Endodermal cell (in vitro differentiated cells): ENCODE results near the gene ECSCR. TPM values are rescaled to one million over a fixed set of nuclear protein-coding genes. Genes with fewer than 3 reads are reported as not detected.

ENCODE experiments used
- DNase-seq: peaks from one replicate; pipeline ENCODE4 v3.0.0-alpha.2; 2017
- H3K27ac ChIP-seq: 2 replicates; pipeline ENCODE4 v1.5.1; 2013; ENCODE audit warnings: mild to moderate bottlenecking, low read depth, low read length, moderate library complexity
- H3K27me3 ChIP-seq: 2 replicates; pipeline ENCODE4 v1.6.1; 2013; ENCODE audit warnings: mild to moderate bottlenecking, low read length, moderate library complexity; ENCODE audit not compliant: insufficient read depth, control insufficient read depth, poor library complexity, severe bottlenecking
- H3K36me3 ChIP-seq: 2 replicates; pipeline ENCODE4 v1.7.0; 2013; ENCODE audit warnings: mild to moderate bottlenecking, low read length, moderate library complexity; ENCODE audit not compliant: control insufficient read depth, insufficient read depth
- H3K4me1 ChIP-seq: one replicate; pipeline ENCODE4 v1.7.0; 2013; ENCODE audit warnings: low read length; ENCODE audit not compliant: control insufficient read depth, insufficient read depth
- H3K4me3 ChIP-seq: 2 replicates; pipeline ENCODE4 v1.5.1; 2013; ENCODE audit warnings: mild to moderate bottlenecking, low read length, moderate library complexity
- H3K9ac ChIP-seq: 2 replicates; pipeline ENCODE4 v1.6.1; 2013; ENCODE audit warnings: mild to moderate bottlenecking, low read length, moderate library complexity; ENCODE audit not compliant: poor library complexity, severe bottlenecking; ENCODE audit errors: extremely low read depth
- H3K9me3 ChIP-seq: 2 replicates; pipeline ENCODE4 v1.6.1; 2013; ENCODE audit warnings: mild to moderate bottlenecking, low read length, moderate library complexity; ENCODE audit not compliant: control insufficient read depth
- H3K27ac Mint-ChIP-seq: 2 replicates; pipeline ENCODE4 v1.8.0; 2020; ENCODE audit warnings: mixed read lengths
- H3K27me3 Mint-ChIP-seq: 2 replicates; pipeline ENCODE4 v1.8.0; 2021; ENCODE audit warnings: mild to moderate bottlenecking, mixed read lengths; ENCODE audit not compliant: insufficient read depth
- H3K36me3 Mint-ChIP-seq: 2 replicates; pipeline ENCODE4 v1.8.0; 2020; ENCODE audit warnings: low read depth, mixed read lengths
- H3K4me1 Mint-ChIP-seq: 2 replicates; pipeline ENCODE4 v1.8.0; 2020; ENCODE audit warnings: mixed read lengths
- H3K4me3 Mint-ChIP-seq: 2 replicates; pipeline ENCODE4 v1.8.0; 2020; ENCODE audit warnings: mild to moderate bottlenecking, moderate library complexity, mixed read lengths
- H3K9me3 Mint-ChIP-seq: 2 replicates; pipeline ENCODE4 v1.8.0; 2020; ENCODE audit warnings: mild to moderate bottlenecking, mixed read lengths
- WGBS, 2 experiments: methylation state at CpG; one replicate each; pipeline versions ENCODE4 v1.1.5 to v1.1.7; 2013; ENCODE audit warnings: missing lambda C conversion rate in 2 of 2, mixed read lengths in 1 of 2; ENCODE audit not compliant: insufficient coverage in 1 of 2, insufficient read length in 1 of 2; 5-methylcytosine and 5-hydroxymethylcytosine counted together
- total RNA-seq, 2 donors: library from RNA; stranded (reverse); fragmentation: NEBNext Ultra II Directional in 1 of 2; extraction: Animal tissue kit (Norgen Biotek cat#: 25700) in 1 of 2; gene quantifications; 2 replicates in 1 of 2; 3 replicates in 1 of 2; pipeline ENCODE4 v1.2.1, GENCODE V29; 2021
- TF ChIP-seq, protein P1 (sequence below): fragments of 200-600 bp; sonication (generic); conservative IDR thresholded peaks from 2 replicates; pipeline ENCODE4 v1.5.0; 2021; ENCODE audit warnings: antibody characterized with exemption, mild to moderate bottlenecking

The ECSCR gene
- total RNA-seq, 2 donors from 2014 or later: 0.62 TPM; not detected in 1

DNA sequence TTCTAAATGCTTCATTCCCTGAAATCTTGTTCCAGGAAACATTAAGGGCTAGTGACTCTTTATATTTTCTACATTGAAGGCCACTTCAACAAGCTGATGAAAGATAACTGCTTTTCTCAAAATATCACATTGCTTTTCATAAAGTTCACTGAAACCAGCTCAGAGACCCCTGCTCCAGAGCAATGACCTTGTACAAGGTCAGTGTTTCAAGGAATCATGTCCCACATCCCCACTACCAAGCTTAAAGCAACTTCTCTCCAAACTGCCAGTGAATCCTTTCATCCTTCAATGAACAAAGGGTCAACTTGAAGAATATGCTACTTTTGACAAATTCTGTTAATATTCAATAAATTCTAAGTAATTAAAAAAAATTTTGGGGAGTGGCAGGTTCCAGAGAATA, 46.7 kb downstream of the ECSCR start:
- H3K4me1 ChIP-seq: peaks cover 13% of the 10 kb centered on the region
- Mint-ChIP-seq H3K4me1 (peaks cover 26% of the 10 kb centered on the region), H3K9me3 (no peaks in the 10 kb centered on the region), H3K4me3 (no peak overlapping the region), H3K27ac (no peak overlapping the region), H3K27me3 (no peaks in the 10 kb centered on the region), H3K36me3 (peaks cover 14% of the 10 kb centered on the region)
- no peaks in the 10 kb centered on the region for H3K9me3 ChIP-seq
- no peak overlapping the region for H3K27ac ChIP-seq
- H3K4me3 ChIP-seq: no peak overlapping the region
- no peaks in the 10 kb centered on the region for H3K27me3 ChIP-seq
- no peak for DNase-seq
- no peak overlapping the region for H3K9ac ChIP-seq
- TF ChIP-seq, protein P1, sequence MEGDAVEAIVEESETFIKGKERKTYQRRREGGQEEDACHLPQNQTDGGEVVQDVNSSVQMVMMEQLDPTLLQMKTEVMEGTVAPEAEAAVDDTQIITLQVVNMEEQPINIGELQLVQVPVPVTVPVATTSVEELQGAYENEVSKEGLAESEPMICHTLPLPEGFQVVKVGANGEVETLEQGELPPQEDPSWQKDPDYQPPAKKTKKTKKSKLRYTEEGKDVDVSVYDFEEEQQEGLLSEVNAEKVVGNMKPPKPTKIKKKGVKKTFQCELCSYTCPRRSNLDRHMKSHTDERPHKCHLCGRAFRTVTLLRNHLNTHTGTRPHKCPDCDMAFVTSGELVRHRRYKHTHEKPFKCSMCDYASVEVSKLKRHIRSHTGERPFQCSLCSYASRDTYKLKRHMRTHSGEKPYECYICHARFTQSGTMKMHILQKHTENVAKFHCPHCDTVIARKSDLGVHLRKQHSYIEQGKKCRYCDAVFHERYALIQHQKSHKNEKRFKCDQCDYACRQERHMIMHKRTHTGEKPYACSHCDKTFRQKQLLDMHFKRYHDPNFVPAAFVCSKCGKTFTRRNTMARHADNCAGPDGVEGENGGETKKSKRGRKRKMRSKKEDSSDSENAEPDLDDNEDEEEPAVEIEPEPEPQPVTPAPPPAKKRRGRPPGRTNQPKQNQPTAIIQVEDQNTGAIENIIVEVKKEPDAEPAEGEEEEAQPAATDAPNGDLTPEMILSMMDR: no peak
- H3K36me3 ChIP-seq: peaks cover 5% of the 10 kb centered on the region

DNA sequence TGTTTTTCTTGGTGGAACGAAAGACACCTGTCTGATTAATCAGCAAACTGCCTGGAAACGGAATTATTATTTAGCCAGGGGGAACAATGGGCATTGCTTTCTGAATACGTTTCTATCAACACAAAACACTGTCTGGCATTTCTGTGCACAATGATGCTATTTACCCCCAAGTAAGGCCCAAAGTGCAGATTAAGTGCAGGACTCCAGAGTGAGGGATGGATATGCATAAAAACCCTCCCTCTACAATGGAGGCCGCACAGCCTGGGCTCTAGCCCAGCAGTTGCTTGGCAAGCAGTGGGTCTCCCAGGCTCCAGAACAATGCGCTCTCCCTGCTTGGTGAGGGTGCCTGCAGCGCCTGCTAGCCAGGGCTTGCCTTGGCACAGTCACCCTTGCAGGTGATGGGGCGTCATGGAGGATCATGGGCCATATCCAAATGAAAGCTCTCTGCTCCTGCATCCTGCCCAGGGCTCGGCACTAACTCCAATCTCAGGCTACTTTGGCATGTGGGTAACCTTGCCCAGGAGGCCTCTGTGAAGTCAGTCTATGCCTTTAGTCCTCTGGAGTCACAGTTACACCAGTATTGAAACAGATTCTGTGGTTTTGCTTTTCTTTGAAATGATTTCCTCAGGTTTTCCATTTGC, 47.2 kb downstream of the ECSCR start:
- Histone ChIP-seq H3K9ac (no peak overlapping the region), H3K27me3 (no peaks in the 10 kb centered on the region), H3K9me3 (no peaks in the 10 kb centered on the region), H3K27ac (no peak overlapping the region), H3K36me3 (peaks cover 5% of the 10 kb centered on the region), H3K4me1 (peaks cover 13% of the 10 kb centered on the region), H3K4me3 (no peak overlapping the region)
- peaks cover 14% of the 10 kb centered on the region for H3K36me3 Mint-ChIP-seq
- no peak overlapping the region for H3K4me3 Mint-ChIP-seq
- TF ChIP-seq, protein P1: no peak
- peaks cover 21% of the 10 kb centered on the region for H3K4me1 Mint-ChIP-seq
- 93% methylated on average over 7 to 8 of the region's 8 CpGs for WGBS, 2 experiments
- no peak overlapping the region for H3K27ac Mint-ChIP-seq
- DNase-seq: no peak
- H3K27me3 Mint-ChIP-seq: no peaks in the 10 kb centered on the region
- no peaks in the 10 kb centered on the region for H3K9me3 Mint-ChIP-seq

DNA sequence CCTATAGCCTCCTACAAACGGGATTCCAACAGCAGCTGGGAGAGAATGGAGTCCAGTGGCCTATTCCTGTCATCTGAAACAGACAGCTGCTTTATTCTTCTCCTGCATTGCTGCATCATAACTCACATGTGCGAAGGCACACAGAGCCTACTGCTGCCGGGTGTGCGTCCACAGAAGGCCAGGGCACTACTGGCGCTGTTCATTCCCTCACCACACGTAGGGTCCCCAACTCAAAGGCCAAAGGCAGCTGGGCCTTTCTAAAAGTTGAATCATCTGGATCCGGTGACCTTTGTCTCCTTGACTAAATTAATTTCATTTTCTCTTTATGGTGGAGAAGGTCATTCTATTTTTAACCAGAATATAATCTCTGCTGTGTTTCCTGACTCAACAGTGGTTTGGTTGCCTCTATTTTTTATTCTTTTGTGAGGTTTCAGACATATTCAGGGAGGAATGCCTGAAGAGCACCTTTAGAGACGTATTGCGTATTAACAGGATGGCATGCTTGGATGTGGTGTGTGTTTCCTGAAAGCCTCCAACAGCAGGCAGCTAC, 47.9 kb downstream of the ECSCR start:
- no peak overlapping the region for H3K27ac Mint-ChIP-seq
- no peaks in the 10 kb centered on the region for H3K9me3 Mint-ChIP-seq
- H3K27ac ChIP-seq: no peak overlapping the region
- H3K27me3 Mint-ChIP-seq: no peaks in the 10 kb centered on the region
- H3K9me3 ChIP-seq: no peaks in the 10 kb centered on the region
- H3K36me3 ChIP-seq: peaks cover 5% of the 10 kb centered on the region
- WGBS, 2 experiments: 95 to 96% methylated on average over 7 to 9 of the region's 9 CpGs
- no peak for DNase-seq
- TF ChIP-seq, protein P1: no peak
- peaks cover 16% of the 10 kb centered on the region for H3K4me1 Mint-ChIP-seq
- H3K36me3 Mint-ChIP-seq: peaks cover 14% of the 10 kb centered on the region
- H3K4me3 Mint-ChIP-seq: no peak overlapping the region
- H3K27me3 ChIP-seq: no peaks in the 10 kb centered on the region
- H3K9ac ChIP-seq: no peak overlapping the region
- H3K4me3 ChIP-seq: no peak overlapping the region
- peaks cover 9% of the 10 kb centered on the region for H3K4me1 ChIP-seq
